H1 (cell line): ENCODE results near the gene PRR3. TPM values are rescaled to one million over a fixed set of nuclear protein-coding genes. Genes with fewer than 3 reads are reported as not detected.

Experiments used
- ASH2L ChIP-seq: fragments of 200-600, 300-600 bp; sonication (generic); IDR thresholded peaks from one replicate; pipeline ENCODE4 v1.7.1; 2017; ENCODE audit warnings: low read length
- HDAC2 ChIP-seq, 2 experiments: fragments of 300-600 bp in 1 of 2; sonication (generic) in 1 of 2; IDR thresholded peaks; 2 replicates each; pipeline ENCODE4 v1.6.1; 2011 to 2012; ENCODE audit warnings: low read depth in 2 of 2, low read length in 2 of 2, mild to moderate bottlenecking in 2 of 2, moderate library complexity in 2 of 2, borderline replicate concordance in 1 of 2, inconsistent platforms in 1 of 2
- JUN ChIP-seq: IDR thresholded peaks from 2 replicates; pipeline ENCODE4 v1.6.1; 2011; ENCODE audit warnings: low read depth, mild to moderate bottlenecking, improper control_type of control experiment, low read length
- POU5F1 ChIP-seq: IDR thresholded peaks from 2 replicates; pipeline ENCODE4 v1.6.1; 2011; ENCODE audit warnings: low read depth, mild to moderate bottlenecking, low read length, moderate library complexity
- RFX5 ChIP-seq: IDR thresholded peaks from 2 replicates; pipeline ENCODE4 v1.6.1; 2011; ENCODE audit warnings: low read depth, low read length, improper control_type of control experiment, borderline replicate concordance
- RXRA ChIP-seq: IDR thresholded peaks from 2 replicates; pipeline ENCODE4 v1.6.1; 2011; ENCODE audit warnings: low read depth, mild to moderate bottlenecking, low read length, moderate library complexity; ENCODE audit not compliant: insufficient read depth
- SP1 ChIP-seq: IDR thresholded peaks from 2 replicates; pipeline ENCODE4 v1.6.1; 2011; ENCODE audit warnings: low read depth, low read length
- polyA plus RNA-seq, 7 experiments: library from polyadenylated mRNA; depleted of rRNA in 3 of 7; stranded (reverse) in 5 of 7; unstranded in 2 of 7; fragments of >200 nt in 5 of 7; fragments of 200-250 nt in 2 of 7; gene quantifications; 1 replicate in 5 of 7; 2 replicates in 1 of 7; 4 replicates in 1 of 7; pipeline versions ENCODE4 v1.2.1 to v1.2.3, GENCODE V29; 2011 to 2013; ENCODE audit warnings: missing spikeins in 2 of 7, mixed read lengths in 2 of 7
- total RNA-seq: library from RNA; stranded (reverse); fragmentation: NEBNext Ultra II Directional; extraction: Animal tissue kit (Norgen Biotek cat#: 25700); gene quantifications from 2 replicates; pipeline ENCODE4 v1.2.1, GENCODE V29; 2021
- TF ChIP-seq, protein P1 (sequence below): fragments of 300-600 bp; sonication (generic); IDR thresholded peaks from 2 replicates; pipeline ENCODE4 v1.7.1; 2012; ENCODE audit warnings: low read length, moderate library complexity, mild to moderate bottlenecking, inconsistent platforms; ENCODE audit not compliant: insufficient replicate concordance

The PRR3 gene
- total and polyA plus RNA-seq, 2 of the 8 experiments (the other 6 are each of a cell fraction or from before 2014, with no cell fraction given) = 10.5 to 24.2 TPM

GRCh38 chr6:30555816-30556065, 1.4 kb upstream of the PRR3 start (continued):
- TF ChIP-seq, protein P1, sequence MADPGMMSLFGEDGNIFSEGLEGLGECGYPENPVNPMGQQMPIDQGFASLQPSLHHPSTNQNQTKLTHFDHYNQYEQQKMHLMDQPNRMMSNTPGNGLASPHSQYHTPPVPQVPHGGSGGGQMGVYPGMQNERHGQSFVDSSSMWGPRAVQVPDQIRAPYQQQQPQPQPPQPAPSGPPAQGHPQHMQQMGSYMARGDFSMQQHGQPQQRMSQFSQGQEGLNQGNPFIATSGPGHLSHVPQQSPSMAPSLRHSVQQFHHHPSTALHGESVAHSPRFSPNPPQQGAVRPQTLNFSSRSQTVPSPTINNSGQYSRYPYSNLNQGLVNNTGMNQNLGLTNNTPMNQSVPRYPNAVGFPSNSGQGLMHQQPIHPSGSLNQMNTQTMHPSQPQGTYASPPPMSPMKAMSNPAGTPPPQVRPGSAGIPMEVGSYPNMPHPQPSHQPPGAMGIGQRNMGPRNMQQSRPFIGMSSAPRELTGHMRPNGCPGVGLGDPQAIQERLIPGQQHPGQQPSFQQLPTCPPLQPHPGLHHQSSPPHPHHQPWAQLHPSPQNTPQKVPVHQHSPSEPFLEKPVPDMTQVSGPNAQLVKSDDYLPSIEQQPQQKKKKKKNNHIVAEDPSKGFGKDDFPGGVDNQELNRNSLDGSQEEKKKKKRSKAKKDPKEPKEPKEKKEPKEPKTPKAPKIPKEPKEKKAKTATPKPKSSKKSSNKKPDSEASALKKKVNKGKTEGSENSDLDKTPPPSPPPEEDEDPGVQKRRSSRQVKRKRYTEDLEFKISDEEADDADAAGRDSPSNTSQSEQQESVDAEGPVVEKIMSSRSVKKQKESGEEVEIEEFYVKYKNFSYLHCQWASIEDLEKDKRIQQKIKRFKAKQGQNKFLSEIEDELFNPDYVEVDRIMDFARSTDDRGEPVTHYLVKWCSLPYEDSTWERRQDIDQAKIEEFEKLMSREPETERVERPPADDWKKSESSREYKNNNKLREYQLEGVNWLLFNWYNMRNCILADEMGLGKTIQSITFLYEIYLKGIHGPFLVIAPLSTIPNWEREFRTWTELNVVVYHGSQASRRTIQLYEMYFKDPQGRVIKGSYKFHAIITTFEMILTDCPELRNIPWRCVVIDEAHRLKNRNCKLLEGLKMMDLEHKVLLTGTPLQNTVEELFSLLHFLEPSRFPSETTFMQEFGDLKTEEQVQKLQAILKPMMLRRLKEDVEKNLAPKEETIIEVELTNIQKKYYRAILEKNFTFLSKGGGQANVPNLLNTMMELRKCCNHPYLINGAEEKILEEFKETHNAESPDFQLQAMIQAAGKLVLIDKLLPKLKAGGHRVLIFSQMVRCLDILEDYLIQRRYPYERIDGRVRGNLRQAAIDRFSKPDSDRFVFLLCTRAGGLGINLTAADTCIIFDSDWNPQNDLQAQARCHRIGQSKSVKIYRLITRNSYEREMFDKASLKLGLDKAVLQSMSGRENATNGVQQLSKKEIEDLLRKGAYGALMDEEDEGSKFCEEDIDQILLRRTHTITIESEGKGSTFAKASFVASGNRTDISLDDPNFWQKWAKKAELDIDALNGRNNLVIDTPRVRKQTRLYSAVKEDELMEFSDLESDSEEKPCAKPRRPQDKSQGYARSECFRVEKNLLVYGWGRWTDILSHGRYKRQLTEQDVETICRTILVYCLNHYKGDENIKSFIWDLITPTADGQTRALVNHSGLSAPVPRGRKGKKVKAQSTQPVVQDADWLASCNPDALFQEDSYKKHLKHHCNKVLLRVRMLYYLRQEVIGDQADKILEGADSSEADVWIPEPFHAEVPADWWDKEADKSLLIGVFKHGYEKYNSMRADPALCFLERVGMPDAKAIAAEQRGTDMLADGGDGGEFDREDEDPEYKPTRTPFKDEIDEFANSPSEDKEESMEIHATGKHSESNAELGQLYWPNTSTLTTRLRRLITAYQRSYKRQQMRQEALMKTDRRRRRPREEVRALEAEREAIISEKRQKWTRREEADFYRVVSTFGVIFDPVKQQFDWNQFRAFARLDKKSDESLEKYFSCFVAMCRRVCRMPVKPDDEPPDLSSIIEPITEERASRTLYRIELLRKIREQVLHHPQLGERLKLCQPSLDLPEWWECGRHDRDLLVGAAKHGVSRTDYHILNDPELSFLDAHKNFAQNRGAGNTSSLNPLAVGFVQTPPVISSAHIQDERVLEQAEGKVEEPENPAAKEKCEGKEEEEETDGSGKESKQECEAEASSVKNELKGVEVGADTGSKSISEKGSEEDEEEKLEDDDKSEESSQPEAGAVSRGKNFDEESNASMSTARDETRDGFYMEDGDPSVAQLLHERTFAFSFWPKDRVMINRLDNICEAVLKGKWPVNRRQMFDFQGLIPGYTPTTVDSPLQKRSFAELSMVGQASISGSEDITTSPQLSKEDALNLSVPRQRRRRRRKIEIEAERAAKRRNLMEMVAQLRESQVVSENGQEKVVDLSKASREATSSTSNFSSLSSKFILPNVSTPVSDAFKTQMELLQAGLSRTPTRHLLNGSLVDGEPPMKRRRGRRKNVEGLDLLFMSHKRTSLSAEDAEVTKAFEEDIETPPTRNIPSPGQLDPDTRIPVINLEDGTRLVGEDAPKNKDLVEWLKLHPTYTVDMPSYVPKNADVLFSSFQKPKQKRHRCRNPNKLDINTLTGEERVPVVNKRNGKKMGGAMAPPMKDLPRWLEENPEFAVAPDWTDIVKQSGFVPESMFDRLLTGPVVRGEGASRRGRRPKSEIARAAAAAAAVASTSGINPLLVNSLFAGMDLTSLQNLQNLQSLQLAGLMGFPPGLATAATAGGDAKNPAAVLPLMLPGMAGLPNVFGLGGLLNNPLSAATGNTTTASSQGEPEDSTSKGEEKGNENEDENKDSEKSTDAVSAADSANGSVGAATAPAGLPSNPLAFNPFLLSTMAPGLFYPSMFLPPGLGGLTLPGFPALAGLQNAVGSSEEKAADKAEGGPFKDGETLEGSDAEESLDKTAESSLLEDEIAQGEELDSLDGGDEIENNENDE = no peak
- 0 out of 2 replicates have a peak, but pooled peaks have one; percentile 24 for TF ChIP-seq SP1
- no peak for TF ChIP-seq POU5F1
- TF ChIP-seq HDAC2 (IDR thresholded peaks at IDR 0.05; ENCODE audit: borderline replicate concordance in 1 of 2, low read depth in 2 of 2, low read length in 2 of 2) = peak in 1 of 2 experiments; percentile 32; a peak in 1 of 4 replicates
- no peak for TF ChIP-seq JUN
- TF ChIP-seq ASH2L = peak; percentile 64
- no peak for TF ChIP-seq RXRA
- TF ChIP-seq RFX5 = no peak
